Activated CD4-positive, alpha-beta T cell treated with anti-CD3 and anti-CD28 coated beads for 36 hours (primary cell): ENCODE measurements around the gene TRIM63. TPM values are rescaled to one million over a fixed set of nuclear protein-coding genes. Genes with fewer than 3 reads are reported as not detected.

Experiments used
- ATAC-seq: fragments of 200-7000 bp; cut with Tn5 transposase; one replicate; pipeline ENCODE4 v1.10.0; 2021; ENCODE audit warnings: mild to moderate bottlenecking, moderate library complexity
- CTCF ChIA-PET: fragments of 350-600 bp; sonication (Branson Sonifier 250); formaldehyde crosslinking; loops from one replicate; lab custom pipeline; 2021; ENCODE audit warnings: antibody characterized with exemption; lab: Charles Lee
- POLR2A ChIA-PET: fragments of 350-600 bp; sonication (Branson Sonifier 250); formaldehyde crosslinking; loops from one replicate; lab custom pipeline; 2021; ENCODE audit warnings: antibody characterized with exemption, inconsistent platforms; lab: Charles Lee
- DNase-seq: peaks from one replicate; pipeline ENCODE4 v3.0.0-alpha.2; 2020
- H3K27ac Mint-ChIP-seq: one replicate; pipeline ENCODE4 v1.8.0; 2021; ENCODE audit warnings: mixed read lengths
- H3K27me3 Mint-ChIP-seq: one replicate; pipeline ENCODE4 v1.8.0; 2021; ENCODE audit warnings: mixed read lengths
- H3K36me3 Mint-ChIP-seq: one replicate; pipeline ENCODE4 v1.8.0; 2021; ENCODE audit warnings: low read depth, mixed read lengths
- H3K4me1 Mint-ChIP-seq: one replicate; pipeline ENCODE4 v1.8.0; 2021; ENCODE audit warnings: mixed read lengths
- H3K4me3 Mint-ChIP-seq: one replicate; pipeline ENCODE4 v1.8.0; 2021; ENCODE audit warnings: mild to moderate bottlenecking, moderate library complexity, mixed read lengths
- H3K9me3 Mint-ChIP-seq: one replicate; pipeline ENCODE4 v1.8.0; 2021; ENCODE audit warnings: low read depth, mixed read lengths
- intact Hi-C, 2 experiments: fragments of 100-400 bp; cut with DNase I in 1 of 2; cut with micrococcal nuclease in 1 of 2; formaldehyde crosslinking; loops; one replicate each; pipeline versions ENCODE4 v1.14.2 to v1.15.1; 2022 to 2024; cut with DNase I, micrococcal nuclease
- total RNA-seq, 2 experiments: library from RNA; stranded (reverse); gene quantifications; one replicate each; pipeline ENCODE4 v1.2.3, GENCODE V29; 2021

TRIM63 gene
- total RNA-seq, 2 experiments from 2014 or later, result not detected

DNA sequence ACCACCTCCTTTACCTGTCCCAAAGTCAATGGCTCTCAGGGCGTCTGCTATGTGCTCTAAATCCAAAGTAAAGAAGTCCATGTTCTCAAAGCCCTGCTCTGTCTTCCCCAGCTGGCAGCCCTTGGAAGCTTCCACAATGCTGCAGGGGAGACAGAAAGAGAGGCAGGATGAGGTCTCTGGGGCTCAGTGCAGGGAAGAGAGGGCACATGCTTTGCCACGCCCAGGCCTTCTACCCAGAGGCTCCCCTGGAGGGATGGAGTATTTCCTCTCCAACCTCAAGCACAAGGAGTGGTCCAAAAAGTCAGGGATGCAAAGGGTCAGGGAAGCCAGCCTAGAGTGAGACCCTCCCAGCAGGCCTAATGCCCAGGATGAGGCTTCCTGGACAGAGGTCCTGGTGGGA is 10.2 kb downstream of the TRIM63 start:
- no peak overlapping the region for H3K27ac Mint-ChIP-seq
- no peak for ATAC-seq
- peaks cover 15% of the 10 kb centered on the region for H3K27me3 Mint-ChIP-seq
- H3K4me1 Mint-ChIP-seq, result no peaks in the 10 kb centered on the region
- DNase-seq, result no peak
- no peaks in the 10 kb centered on the region for H3K36me3 Mint-ChIP-seq
- intact Hi-C loops, result no loop called here
- no peaks in the 10 kb centered on the region for H3K9me3 Mint-ChIP-seq
- H3K4me3 Mint-ChIP-seq, result no peak overlapping the region
- POLR2A ChIA-PET, result no interaction called here
- CTCF ChIA-PET, result interaction anchor here (1.0 kb wide), 2 partner anchors 10 to 49 kb away, joined by 3 read pairs; no protein-coding TSS in a partner anchor

DNA sequence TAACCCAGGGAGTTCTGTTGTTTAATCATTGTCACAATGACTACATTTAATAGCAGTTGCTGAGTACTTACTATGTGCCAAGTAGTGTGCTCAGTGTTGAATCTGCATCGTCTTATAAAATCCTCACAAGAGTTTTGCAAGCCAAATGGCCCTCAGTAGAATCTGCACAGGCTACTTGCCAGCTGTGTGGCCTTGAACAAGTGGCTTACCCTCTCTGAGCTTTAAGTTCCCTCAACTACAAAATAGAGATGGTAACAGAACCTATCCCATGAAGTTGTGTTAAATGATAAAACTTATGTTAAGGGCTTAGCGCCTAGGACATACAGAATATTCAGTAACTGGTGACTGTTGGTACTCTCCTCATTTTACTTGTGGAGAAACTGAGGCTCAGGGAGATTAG is 12.4 kb downstream of the TRIM63 start:
- H3K27me3 Mint-ChIP-seq, result peaks cover 24% of the 10 kb centered on the region
- intact Hi-C loops, result no loop called here
- DNase-seq, result no peak
- H3K27ac Mint-ChIP-seq, result no peak overlapping the region
- ATAC-seq, result no peak
- no peak overlapping the region for H3K4me3 Mint-ChIP-seq
- POLR2A ChIA-PET, result interaction anchor here (0.7 kb wide), 1 partner anchor 1962 kb away, joined by 3 read pairs; no protein-coding TSS in a partner anchor
- CTCF ChIA-PET, result interaction anchor here (1.0 to 1.4 kb wide), 3 partner anchors 19 to 445 kb away, joined by 3 to 4 read pairs (median 3); no protein-coding TSS in a partner anchor
- H3K36me3 Mint-ChIP-seq, result no peaks in the 10 kb centered on the region
- H3K4me1 Mint-ChIP-seq, result no peaks in the 10 kb centered on the region
- no peaks in the 10 kb centered on the region for H3K9me3 Mint-ChIP-seq

DNA sequence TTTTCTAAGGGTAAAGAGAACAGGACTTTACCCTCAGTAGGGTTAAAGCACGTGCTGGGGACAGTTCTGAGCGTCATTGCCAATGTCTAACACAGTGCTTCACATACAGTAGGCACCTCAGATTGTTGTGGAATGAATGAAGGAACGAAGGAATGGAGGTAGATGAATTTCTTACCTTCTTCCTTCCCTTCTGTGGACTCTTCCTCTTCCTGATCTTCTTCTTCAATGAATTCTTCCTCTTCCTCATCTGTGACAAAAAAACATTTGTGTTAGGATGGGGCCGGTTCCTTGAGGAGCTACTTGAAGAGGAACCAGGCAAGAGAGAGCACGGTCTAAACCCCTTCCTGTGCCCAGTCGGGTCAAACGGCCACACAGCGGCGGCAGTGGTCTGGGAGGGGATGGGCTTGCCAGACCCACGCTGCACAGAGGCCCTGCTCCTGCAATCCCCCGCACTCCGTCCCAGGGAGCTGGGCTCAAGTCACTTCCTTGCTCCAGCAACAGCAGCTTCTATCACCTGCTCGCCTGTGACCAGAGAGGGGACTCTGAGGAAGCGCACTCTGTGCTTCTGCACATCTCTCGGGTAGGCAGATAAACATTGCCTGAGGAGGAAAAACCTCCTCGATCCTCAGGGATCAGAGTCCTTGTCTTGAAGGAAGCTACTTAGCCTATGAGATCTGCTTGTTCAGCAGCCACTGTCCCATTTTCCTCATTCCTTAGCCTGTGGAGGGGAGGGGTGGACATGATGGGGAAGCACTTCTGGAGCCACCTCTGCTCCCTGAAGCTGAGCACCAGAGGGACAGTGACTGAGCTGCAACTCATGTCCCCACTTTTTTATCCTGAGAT is 13.5 kb downstream of the TRIM63 start:
- Mint-ChIP-seq H3K36me3 (no peaks in the 10 kb centered on the region), H3K9me3 (no peaks in the 10 kb centered on the region), H3K27ac (no peak overlapping the region), H3K4me3 (no peak overlapping the region), H3K27me3 (peaks cover 26% of the 10 kb centered on the region), H3K4me1 (no peaks in the 10 kb centered on the region)
- POLR2A ChIA-PET, result interaction anchor here (0.6 kb wide), 1 partner anchor 14 kb away, joined by 3 read pairs; no protein-coding TSS in a partner anchor
- DNase-seq (no peak), ATAC-seq (no peak)
- CTCF ChIA-PET, result interaction anchor here (0.6 to 1.6 kb wide), 5 partner anchors 11 to 504 kb away, joined by 3 to 4 read pairs (median 3); no protein-coding TSS in a partner anchor
- intact Hi-C loops, result no loop called here

DNA sequence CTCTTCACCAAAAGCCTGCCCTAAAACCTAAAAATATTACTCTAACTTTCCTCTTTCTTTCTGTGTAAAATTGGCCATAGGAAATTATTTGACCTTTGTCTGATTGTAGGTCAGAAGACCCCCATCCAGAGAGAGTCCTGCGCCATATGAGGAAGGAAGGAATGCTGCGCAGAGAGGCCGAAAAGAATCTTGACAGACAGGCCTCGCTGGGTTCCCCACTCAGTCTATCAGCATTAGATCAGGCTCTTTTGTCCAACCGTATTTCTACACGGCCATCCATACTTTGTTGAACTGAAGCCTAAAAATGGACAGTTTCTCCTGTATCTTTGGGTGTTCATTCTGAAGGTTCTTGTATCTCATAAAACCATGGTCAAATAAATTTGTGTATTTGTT is 17.2 kb downstream of the TRIM63 start:
- peaks cover 39% of the 10 kb centered on the region for H3K27me3 Mint-ChIP-seq
- POLR2A ChIA-PET, result no interaction called here

DNA sequence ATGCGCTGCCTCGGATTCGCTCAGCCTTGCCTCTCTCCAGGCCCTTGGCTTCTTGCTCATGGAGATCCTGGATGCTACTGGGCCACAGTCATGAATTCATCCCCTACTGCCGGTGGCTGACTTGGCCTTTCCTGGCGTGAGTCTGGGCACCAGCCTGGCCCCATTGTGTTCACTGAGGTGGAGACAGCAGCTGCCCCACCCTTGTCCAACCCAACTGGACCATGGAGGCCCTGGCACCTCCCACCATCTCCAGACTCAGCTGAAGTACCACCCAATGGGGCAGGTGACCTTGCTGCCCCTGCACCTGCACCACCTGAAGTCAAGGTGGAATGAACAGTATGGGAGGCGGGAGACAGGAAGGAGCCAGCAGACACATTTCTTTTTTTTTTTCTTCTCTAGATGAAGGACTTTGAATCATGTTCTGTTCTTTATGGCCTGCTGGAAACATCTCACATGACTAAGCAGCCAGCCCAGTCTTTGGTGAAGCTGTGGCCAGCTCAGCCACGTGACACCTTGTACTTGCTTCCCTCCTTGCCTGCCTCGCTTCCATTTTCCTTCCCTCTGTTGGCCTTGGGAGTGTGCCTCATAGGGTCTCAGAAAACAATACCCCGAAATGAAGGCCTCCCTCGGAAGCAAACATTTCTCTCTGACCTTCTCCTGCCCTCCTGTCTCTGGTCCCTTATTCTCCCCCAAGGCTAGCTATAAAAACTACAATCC is 17.7 kb downstream of the TRIM63 start:
- no peaks in the 10 kb centered on the region for H3K9me3 Mint-ChIP-seq
- no peaks in the 10 kb centered on the region for H3K36me3 Mint-ChIP-seq
- ChIA-PET POLR2A (no interaction called here), CTCF (interaction anchor here (0.6 to 0.8 kb wide), 2 partner anchors 10 to 55 kb away, joined by 3 to 6 read pairs; no protein-coding TSS in a partner anchor)
- H3K4me3 Mint-ChIP-seq, result no peak overlapping the region
- ATAC-seq (no peak), DNase-seq (no peak)
- peaks cover 2% of the 10 kb centered on the region for H3K4me1 Mint-ChIP-seq
- intact Hi-C loops, result no loop called here
- peaks cover 44% of the 10 kb centered on the region for H3K27me3 Mint-ChIP-seq
- no peak overlapping the region for H3K27ac Mint-ChIP-seq

More for the DNA sequence above, 17.2 kb downstream of the TRIM63 start:
- intact Hi-C loops, result no loop called here
- H3K27ac Mint-ChIP-seq, result no peak overlapping the region
- H3K4me3 Mint-ChIP-seq, result no peak overlapping the region
- CTCF ChIA-PET, result interaction anchor here (0.6 to 0.8 kb wide), 2 partner anchors 9 to 55 kb away, joined by 3 to 6 read pairs; no protein-coding TSS in a partner anchor
- H3K9me3 Mint-ChIP-seq, result no peaks in the 10 kb centered on the region
- H3K4me1 Mint-ChIP-seq, result peaks cover under 1% of the 10 kb centered on the region
- H3K36me3 Mint-ChIP-seq, result no peaks in the 10 kb centered on the region
- ATAC-seq (no peak), DNase-seq (no peak)

DNA sequence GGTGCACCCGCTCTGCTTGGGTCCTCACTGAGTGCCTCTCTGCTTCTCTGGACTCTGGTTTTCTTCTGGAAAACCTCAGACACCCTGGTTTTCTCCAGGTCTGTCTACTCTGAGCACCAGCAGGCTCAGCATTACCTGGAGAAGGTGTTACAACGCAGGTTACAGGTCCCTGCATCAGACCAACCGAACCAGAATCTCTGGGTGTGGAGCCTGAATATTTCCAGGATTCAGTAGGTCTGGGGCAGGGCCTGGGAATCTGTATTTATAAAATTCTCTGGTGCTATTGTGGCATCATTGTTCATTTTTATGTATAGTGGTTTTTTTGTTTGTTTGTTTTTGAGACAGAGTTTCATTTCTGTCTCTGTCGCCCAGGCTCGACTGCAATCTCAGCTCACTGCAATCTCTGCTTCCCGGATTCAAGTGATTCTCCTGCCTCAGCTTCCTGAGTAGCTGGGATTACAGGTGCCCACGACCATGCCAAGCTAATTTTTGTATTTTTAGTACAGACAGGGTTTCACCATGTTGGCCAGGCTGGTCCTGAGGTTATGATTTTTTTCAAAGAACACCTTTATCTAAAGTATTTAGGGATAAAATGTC is 20.1 kb downstream of the TRIM63 start:
- ChIA-PET POLR2A (interaction anchor here (0.7 kb wide), 1 partner anchor 12 kb away, joined by 5 read pairs; no protein-coding TSS in a partner anchor), CTCF (interaction anchor here (0.7 kb wide), 1 partner anchor 99 kb away, joined by 3 read pairs; no protein-coding TSS in a partner anchor)
- Mint-ChIP-seq H3K4me3 (no peak overlapping the region), H3K27ac (no peak overlapping the region), H3K9me3 (no peaks in the 10 kb centered on the region), H3K36me3 (no peaks in the 10 kb centered on the region), H3K27me3 (peaks cover 54% of the 10 kb centered on the region), H3K4me1 (peaks cover 2% of the 10 kb centered on the region)
- DNase-seq (no peak), ATAC-seq (no peak)
- intact Hi-C loops, result no loop called here

DNA sequence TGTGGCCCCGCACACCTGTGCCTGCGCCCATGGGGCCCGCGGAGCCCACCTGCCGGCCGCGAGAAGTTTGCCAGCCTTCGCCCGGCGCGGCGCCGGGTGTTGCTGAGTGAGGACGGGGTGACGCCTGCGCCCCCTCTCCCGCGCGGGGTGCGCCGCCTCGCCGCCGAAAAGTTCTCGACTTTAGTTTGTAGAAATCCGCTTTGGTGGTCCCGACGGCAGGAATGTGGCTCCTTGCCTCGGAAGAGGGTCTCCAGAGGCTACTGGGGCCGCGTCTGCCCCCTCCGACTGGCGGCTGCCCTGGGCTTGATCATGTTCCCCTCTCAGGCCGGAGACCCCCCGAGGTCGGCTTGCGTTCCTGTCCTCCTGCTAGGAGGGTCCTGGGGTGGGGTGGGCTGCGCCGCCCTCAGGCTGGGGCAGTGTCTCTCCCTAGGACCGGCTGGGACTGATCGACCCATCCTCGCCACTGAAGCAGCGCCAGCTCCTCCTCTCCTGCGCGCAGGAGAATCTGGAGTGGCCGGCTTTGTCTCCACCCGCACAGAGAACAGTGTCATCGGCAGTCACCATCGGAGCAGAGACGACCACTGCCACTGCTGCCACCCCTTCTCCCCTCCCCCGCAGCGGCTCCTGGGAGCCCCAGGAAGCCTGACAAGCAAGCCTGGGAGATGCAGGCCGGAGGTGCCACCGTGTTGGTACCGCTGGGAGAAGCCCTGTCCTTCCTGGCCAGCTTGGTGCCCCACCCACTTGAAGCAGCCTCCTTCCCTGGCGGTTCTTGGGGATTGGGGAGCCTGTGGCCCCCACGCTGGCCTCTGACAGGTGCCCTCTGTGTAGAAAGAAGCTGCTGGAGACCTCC is 21.0 kb downstream of the TRIM63 start:
- intact Hi-C loops, result no loop called here
- DNase-seq (no peak), ATAC-seq (no peak)
- Mint-ChIP-seq H3K36me3 (no peaks in the 10 kb centered on the region), H3K27ac (no peak overlapping the region), H3K9me3 (no peaks in the 10 kb centered on the region), H3K4me3 (no peak overlapping the region), H3K4me1 (peaks cover 2% of the 10 kb centered on the region), H3K27me3 (peaks cover 51% of the 10 kb centered on the region)
- POLR2A ChIA-PET, result no interaction called here
- CTCF ChIA-PET, result interaction anchor here (1.4 kb wide), 2 partner anchors 11 to 151 kb away, joined by 3 to 4 read pairs; no protein-coding TSS in a partner anchor

DNA sequence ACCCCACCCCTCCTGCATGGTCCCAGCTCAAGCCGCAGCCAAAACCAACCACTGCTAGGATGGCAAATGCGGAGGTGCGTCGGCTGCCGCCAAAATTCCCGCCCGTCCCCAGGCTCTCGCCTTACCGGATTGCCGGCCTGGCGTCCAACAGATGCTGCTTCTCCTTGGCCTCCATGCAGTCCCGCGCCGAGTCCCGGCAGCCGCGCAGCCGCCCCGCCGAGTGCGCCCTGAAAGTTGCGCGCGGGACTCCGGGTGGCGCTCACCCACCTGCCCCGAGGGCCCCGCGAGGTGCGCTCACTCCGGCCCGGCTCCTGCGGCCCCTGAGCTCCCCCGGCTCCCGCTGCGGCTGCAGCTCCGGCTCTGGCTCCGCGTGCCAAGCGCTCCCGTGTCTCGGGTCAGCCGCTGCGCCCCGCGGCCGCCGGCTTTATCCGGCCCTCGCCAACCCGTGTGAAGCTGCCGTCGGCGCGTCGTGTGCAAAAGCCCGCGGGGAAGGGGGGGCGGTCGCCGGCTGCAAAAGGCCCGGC is 21.6 kb downstream of the TRIM63 start, which contains the start of gene SLC30A2:
TSS of gene SLC30A2 (minus strand) at position 397 of the 524 bp plus-strand sequence. CDS start at position 175, 222 bp downstream.
- ChIA-PET CTCF (interaction anchor here (1.4 kb wide), 2 partner anchors 11 to 150 kb away, joined by 3 to 4 read pairs; no protein-coding TSS in a partner anchor), POLR2A (no interaction called here)
- DNase-seq (peak; percentile 22), ATAC-seq (no peak)
- H3K36me3 Mint-ChIP-seq, result no peaks in the 10 kb centered on the region
- H3K27me3 Mint-ChIP-seq, result peaks cover 48% of the 10 kb centered on the region
- intact Hi-C loops, result no loop called here
- H3K4me1 Mint-ChIP-seq, result peaks cover 2% of the 10 kb centered on the region
- H3K27ac Mint-ChIP-seq, result no peak within 1 kb of the TSS
- H3K9me3 Mint-ChIP-seq, result no peaks in the 10 kb centered on the region
- no peak within 1 kb of the TSS for H3K4me3 Mint-ChIP-seq

DNA sequence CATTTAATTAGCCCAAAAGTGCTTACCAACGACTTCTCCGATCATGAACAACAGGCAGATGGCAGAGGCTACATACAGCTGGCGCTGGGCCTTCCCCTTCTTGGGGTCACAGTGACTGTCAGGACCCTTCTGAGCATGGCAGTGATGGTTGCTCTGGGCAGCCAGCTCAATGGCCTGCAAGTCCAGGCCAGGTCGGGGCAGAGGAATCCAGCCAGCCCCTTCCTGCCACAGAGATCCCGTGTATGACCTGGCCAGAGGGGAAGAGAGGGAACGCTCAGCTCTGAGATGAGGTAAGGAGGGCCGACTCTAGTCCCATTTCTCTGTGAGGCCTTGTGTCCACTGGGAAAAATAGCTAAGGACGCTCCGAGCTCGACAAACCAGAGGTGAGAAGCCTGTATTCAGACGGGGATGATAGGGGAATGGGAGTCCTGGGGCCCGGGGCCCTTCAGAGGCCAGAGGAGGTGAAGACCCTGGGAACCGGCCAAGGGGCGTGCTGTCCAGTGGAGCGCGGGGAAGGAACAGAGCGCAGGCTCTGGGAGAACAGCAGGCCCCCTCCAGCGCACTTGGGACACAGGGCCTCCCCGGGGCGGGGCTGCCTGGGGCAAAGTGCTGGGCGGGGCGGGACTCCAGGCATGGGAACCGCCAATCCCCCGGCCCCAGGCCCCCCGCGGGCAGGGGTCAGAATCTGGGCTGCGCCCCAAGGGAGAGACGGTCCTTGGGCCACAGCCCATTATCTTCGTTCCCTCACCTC is 22.3 kb downstream of the TRIM63 start:
- peaks cover 2% of the 10 kb centered on the region for H3K4me1 Mint-ChIP-seq
- no peak overlapping the region for H3K27ac Mint-ChIP-seq
- CTCF ChIA-PET, result interaction anchor here (0.6 to 1.4 kb wide), 4 partner anchors 10 to 1186 kb away, joined by 3 to 4 read pairs (median 4); no protein-coding TSS in a partner anchor
- H3K4me3 Mint-ChIP-seq, result no peak overlapping the region
- H3K9me3 Mint-ChIP-seq, result no peaks in the 10 kb centered on the region
- H3K27me3 Mint-ChIP-seq, result peaks cover 46% of the 10 kb centered on the region
- H3K36me3 Mint-ChIP-seq, result no peaks in the 10 kb centered on the region
- ATAC-seq (no peak), DNase-seq (no peak)
- POLR2A ChIA-PET, result no interaction called here
- intact Hi-C loops, result no loop called here
